Breast epithelium (tissue), 3 donors: ENCODE measurements around the gene RBM43.

Experiments used
- CTCF ChIP-seq, 3 donors: fragments of 450-650 bp; IDR thresholded peaks; one replicate each; pipeline ENCODE4 v1.5.1; 2016 to 2017; ENCODE audit warnings: antibody characterized with exemption in 3 of 3, mild to moderate bottlenecking in 3 of 3, moderate library complexity in 3 of 3
- POLR2A ChIP-seq: fragments of 450-650 bp; IDR thresholded peaks from one replicate; pipeline ENCODE4 v1.6.1; 2016; ENCODE audit warnings: antibody characterized with exemption, mild to moderate bottlenecking, moderate library complexity
- POLR2AphosphoS5 ChIP-seq, 3 donors: sonication (generic); formaldehyde crosslinking; IDR thresholded peaks; one replicate each; pipeline ENCODE4 v1.6.1; 2017; ENCODE audit warnings: antibody characterized with exemption in 3 of 3

GRCh38 chr2:151302404-151302803, 40.7 kb upstream of the RBM43 start:
- TF ChIP-seq POLR2AphosphoS5 (IDR thresholded peaks at IDR 0.05): no peak
- TF ChIP-seq CTCF (IDR thresholded peaks at IDR 0.05): no peak
- TF ChIP-seq POLR2A: no peak
